Stimulated activated CD8-positive, alpha-beta memory T cell treated with anti-CD3 and anti-CD28 coated beads, Interleukin-15, amount 100 ng/mL, for 48 hours (primary cell): Measurements from ENCODE around the gene CAMSAP1.

ENCODE experiments used
- DNase-seq, 2 donors: peaks; one replicate each; pipeline ENCODE4 v3.0.0-alpha.2; 2020; ENCODE audit warnings: low read depth in 2 of 2

The CAMSAP1 gene

GRCh38 chr9:135774794-135775525, 132.4 kb downstream of the CAMSAP1 start:
- no peak for DNase-seq

GRCh38 chr9:135774239-135774747, 133.1 kb downstream of the CAMSAP1 start:
- DNase-seq = no peak

GRCh38 chr9:135773530-135774238, 133.7 kb downstream of the CAMSAP1 start:
- DNase-seq = no peak

GRCh38 chr9:135772702-135773493, 134.4 kb downstream of the CAMSAP1 start:
- DNase-seq = no peak

GRCh38 chr9:135772056-135772646, 135.2 kb downstream of the CAMSAP1 start:
- DNase-seq = no peak

- DNase-seq = no peak
Measured at GRCh38 chr9:135771401-135772051, 135.8 kb downstream of the CAMSAP1 start.

GRCh38 chr9:135770771-135771170, 136.6 kb downstream of the CAMSAP1 start:
- DNase-seq = no peak

- DNase-seq = no peak
Measured at GRCh38 chr9:135770203-135770535, 137.2 kb downstream of the CAMSAP1 start.

- no peak for DNase-seq
Measured at GRCh38 chr9:135769489-135770202, 137.7 kb downstream of the CAMSAP1 start.

- DNase-seq = no peak
Measured at GRCh38 chr9:135768516-135769218, 138.7 kb downstream of the CAMSAP1 start.

- no peak for DNase-seq
Measured at GRCh38 chr9:135766707-135767106, 140.6 kb downstream of the CAMSAP1 start.

GRCh38 chr9:135766251-135766650, 141.1 kb downstream of the CAMSAP1 start:
- DNase-seq = no peak

GRCh38 chr9:135765416-135765815, 141.9 kb downstream of the CAMSAP1 start:
- DNase-seq = no peak

GRCh38 chr9:135764731-135765130, 142.6 kb downstream of the CAMSAP1 start:
- no peak for DNase-seq

GRCh38 chr9:135763716-135764446, 143.5 kb downstream of the CAMSAP1 start:
- DNase-seq = no peak

GRCh38 chr9:135762921-135763320, 144.4 kb downstream of the CAMSAP1 start:
- DNase-seq = no peak

GRCh38 chr9:135761845-135762168, 145.5 kb downstream of the CAMSAP1 start:
- DNase-seq = no peak

- no peak for DNase-seq
Measured at GRCh38 chr9:135761150-135761844, 146.0 kb downstream of the CAMSAP1 start.

- DNase-seq = no peak
Measured at GRCh38 chr9:135760465-135760864, 146.9 kb downstream of the CAMSAP1 start.
